DND-41 (cell line): ENCODE results near the gene HNRNPDL.

Experiments
- CTCF ChIP-seq: IDR thresholded peaks from 2 replicates; pipeline ENCODE4 v1.5.1; 2012; ENCODE audit warnings: borderline replicate concordance, low read length, moderate library complexity, mild to moderate bottlenecking; ENCODE audit not compliant: poor library complexity, severe bottlenecking; ENCODE audit errors: extremely low read depth
- EZH2 ChIP-seq: IDR thresholded peaks from 3 replicates; pipeline ENCODE4 v1.6.1; 2012; ENCODE audit warnings: borderline replicate concordance, low read depth, mild to moderate bottlenecking, moderate library complexity, low read length, inconsistent platforms; ENCODE audit not compliant: severe bottlenecking

DNA sequence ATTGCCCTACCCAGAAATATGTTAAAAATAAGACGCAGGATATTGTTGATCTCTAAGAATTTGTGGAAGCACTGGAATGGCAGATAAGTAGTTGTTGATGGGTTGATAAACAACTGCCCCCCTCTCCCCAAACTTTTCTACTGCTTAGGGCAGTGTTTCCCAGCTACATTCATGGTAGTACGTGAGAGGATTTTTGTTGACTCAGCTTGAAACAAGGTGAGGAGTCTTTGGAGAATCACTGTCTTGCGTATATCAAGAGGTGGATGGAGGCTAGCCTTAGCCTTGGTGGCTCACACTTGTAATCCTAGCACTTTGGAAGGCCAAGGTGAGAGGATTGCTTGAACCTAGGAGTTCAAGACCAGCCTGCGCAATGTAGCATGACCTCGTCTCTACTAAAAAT lies 5.9 kb upstream of the HNRNPDL start:
- TF ChIP-seq CTCF = no peak
- no peak for TF ChIP-seq EZH2
